GM15510 (cell line): Measurements from ENCODE around the gene PAAF1.

Experiments used
- POLR2A ChIP-seq: IDR thresholded peaks from 3 replicates; pipeline ENCODE4 v1.6.1; 2011; ENCODE audit warnings: borderline replicate concordance; ENCODE audit not compliant: insufficient read length; ENCODE audit errors: extremely low read depth

The PAAF1 gene

DNA sequence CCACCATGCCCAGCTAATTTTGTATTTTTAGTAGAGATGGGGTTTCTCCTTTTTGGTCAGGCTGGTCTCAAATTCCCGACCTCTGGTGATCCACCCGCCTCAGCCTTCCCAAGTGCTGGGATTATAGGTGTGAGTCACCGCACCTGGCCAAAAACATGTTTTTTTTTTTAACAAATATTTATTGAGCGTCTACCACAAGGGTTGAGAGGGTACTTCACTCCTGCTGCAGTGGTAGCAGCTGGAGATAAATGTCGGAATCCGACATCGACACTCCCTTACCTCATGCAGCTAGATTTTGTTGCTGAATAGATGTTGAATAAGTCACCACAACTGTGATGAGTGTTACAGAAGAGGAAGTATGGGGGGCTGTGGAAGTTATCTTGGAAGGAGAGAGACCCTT is 75.0 kb downstream of the PAAF1 start:
- no peak for TF ChIP-seq POLR2A

DNA sequence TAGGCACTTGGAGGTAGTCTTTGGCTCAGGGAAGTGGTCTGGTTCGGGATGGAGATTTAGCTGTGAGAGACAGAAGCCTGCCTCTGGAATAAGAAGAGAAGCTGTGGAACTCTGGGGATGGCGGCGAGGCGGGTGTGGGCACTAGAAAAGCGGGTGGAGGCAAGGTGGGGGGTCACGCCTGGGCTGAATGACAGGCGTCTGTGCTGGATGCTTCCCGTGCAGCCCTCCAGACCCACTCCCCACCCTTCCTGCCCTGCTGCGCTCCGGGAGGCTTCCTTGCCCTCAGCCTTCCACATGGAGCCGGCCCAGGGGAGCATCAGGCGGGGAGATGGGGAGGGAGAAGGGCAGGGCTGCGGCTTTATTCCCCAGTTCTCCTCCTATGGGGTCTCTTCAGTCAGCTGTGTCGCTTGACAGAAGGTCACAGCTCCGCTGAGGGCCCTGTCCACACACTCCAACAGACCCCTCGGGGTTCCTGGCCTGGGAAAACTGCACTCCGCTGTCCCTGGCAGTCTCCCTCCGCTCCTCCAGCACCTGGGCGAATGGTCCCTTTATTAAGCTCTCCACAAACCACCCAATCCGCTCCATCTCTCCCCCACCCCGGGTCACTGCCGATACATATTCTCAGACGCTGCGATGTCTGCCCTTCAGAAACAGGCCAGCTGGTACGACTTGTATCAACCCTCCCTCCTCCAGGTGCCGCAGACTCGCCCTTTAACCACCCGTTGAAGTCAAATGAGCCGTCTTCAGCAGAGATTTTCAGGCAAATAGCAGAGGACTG is 80.3 kb downstream of the PAAF1 start:
- no peak for TF ChIP-seq POLR2A

DNA sequence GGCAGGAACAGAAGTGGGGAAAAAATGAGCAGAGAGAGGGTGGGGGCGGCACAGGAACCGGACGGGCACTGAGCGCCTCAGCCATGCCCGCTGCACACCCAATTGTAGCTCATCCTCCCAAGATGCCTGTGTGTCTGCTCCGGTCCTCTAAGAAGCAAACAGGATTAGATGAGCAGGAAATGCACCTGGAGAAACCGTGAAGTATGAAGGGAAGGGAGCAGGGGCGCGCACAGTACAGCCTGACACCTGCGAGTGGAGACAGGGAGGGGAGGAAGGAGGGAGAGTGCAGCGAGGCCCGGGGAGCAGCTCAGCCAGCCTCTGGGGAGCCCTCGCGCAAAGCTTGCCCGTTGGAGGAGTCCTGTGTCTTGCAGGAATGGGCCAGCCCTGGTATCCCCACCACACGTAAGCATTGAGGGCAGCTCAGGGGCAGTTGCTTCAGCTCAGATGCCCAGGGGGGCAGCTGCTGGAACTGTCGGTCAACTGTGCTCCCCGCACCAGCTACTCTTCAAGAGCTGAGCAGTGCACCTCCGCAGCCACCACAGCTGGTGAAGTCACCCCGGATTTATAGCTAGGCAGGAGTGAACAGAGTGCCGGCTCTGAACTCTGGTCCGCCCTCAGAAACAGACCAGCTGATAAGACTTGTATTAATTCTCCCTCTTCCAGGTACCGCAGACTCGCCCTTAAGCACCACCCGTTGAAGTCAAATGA is 81.0 kb downstream of the PAAF1 start:
- no peak for TF ChIP-seq POLR2A

DNA sequence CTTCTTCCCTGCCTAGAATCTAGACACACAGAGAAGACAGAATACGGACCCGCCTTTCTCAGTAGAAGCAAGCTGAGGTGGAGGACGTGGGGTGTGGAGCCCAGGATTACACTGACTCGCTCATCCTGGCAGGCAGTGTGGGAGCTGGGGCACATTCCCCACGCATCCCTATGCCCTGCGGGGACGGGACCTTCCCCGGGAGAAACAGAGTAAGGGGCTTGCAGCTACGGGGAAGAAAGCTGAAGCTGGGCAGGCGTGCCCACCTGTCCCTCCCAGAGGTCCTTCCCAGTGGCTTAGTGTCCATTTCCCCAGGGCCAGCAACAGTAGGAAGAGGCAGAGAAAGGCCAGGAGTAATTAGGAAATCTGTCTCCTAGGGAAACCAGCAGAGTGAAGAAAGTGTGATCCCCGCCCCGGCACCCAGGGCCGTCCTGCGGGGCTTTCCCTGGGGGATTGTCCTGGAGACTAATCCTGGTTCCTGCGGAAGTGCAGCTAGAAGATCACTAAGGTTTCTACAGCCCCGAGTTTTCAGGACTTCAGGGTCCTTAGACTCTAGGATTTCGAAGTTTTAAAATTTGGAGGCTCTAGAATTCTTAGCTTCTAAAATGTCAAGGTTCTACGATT is 81.8 kb downstream of the PAAF1 start:
- TF ChIP-seq POLR2A, result no peak

DNA sequence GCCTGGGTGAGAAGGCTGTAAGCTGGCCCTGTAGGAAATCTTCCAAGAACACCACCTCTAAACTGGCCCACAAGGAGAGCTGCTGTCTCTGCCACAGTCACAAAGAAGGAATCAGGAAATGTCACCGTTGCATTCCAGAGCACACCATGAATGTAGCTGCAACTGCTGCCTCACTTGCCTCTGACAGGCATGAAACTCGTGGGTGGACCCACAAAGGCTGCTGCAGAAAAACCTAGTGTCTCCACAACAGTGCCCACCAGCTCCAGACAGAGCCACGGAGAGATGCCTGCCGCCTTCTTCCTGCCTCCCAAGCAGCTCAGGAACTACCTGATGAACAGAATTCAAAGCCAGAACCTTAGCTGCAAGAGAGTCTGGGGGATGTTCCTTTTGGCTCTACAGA is 84.5 kb downstream of the PAAF1 start:
- TF ChIP-seq POLR2A, result no peak

GRCh38 chr11:73962101-73962705 is 85.4 kb downstream of the PAAF1 start:
- TF ChIP-seq POLR2A, result no peak

- TF ChIP-seq POLR2A, result no peak
Observed at GRCh38 chr11:73963861-73964260, 87.1 kb downstream of the PAAF1 start.

DNA sequence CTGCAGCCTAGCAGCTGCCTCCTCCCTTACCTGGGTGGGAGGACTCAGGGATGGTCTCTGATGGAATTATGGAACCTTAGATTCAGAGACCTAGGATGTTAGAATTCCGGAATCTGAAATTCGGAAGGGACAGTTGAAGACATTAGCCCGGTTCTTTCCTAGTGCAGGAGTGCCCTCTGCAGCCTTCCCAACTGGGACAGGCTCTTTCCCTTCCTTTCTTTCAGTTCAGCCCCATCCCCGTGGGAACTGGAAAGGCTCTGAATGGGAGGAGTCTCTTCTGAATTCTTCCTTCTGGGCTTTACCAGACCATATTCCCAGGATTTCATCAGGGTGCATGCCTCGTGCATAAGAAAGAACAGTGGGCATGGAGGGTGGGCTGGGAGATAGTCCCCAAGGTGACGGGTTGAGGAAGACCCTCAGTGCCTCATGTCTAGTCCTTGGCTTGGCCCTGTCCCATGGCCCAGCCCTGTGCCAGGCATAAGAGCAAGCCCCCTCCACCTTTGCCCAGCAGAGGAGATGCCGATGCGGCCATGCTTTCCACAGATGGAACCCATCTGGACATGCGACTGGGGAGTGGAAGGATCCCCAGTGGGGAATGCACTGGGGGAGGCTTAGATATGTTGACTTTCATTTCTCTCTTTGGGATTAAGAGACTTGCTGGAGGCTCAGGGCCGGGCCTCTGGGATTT is 88.4 kb downstream of the PAAF1 start:
- no peak for TF ChIP-seq POLR2A

- TF ChIP-seq POLR2A, result no peak
Observed at GRCh38 chr11:73965764-73966121, 88.9 kb downstream of the PAAF1 start.

DNA sequence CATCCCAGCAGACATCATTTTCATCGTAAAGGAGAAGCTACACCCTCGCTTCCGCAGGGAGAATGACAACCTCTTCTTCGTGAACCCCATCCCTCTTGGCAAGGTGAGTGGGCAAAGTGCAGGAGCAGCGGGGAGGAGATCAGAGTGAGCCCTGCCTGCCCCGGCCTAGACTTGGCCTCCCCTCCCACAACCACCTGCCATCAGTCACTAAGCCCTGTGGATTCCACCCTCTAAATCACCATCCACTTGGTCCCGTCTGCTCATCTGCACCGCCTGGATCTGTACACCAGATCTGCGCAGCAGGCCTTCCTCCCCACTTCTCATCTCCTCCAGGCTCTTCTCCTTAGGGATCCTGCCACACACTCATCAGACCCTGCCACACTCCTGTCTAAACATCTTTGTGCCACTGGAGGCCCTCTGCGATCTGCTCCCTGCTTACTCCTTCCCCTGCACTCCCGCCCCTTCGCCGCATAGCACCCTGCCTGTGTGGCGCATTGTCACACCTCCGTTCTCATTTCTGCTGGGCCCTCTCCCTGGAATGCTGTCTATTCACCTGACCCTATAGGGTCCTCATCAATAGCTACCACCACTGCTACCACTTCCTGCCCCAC is 91.7 kb downstream of the PAAF1 start:
- TF ChIP-seq POLR2A, result no peak

- TF ChIP-seq POLR2A, result no peak
Observed at GRCh38 chr11:73969091-73969490, 92.3 kb downstream of the PAAF1 start.

GRCh38 chr11:73969991-73970800 is 93.4 kb downstream of the PAAF1 start:
- no peak for TF ChIP-seq POLR2A

- TF ChIP-seq POLR2A, result peak; percentile 43
Observed at GRCh38 chr11:73971175-73971719, 94.4 kb downstream of the PAAF1 start.
